ENCODE data around the gene TSHZ1. TPM values are rescaled to one million over a fixed set of nuclear protein-coding genes. Genes with fewer than 3 reads are reported as not detected.

Gene TSHZ1
- total and polyA plus RNA-seq, 2 experiments from 2014 or later = 2.2 to 4.4 TPM

GRCh38 chr18:75247611-75248421 lies 37.2 kb downstream of the TSHZ1 start:
- Histone ChIP-seq H3K36me3 (ENCODE audit: low read depth) (no peaks in the 10 kb centered on the region), H3K79me2 (ENCODE audit: insufficient read depth) (peaks cover 86% of the 10 kb centered on the region), H4K20me1 (ENCODE audit: insufficient read depth) (no peaks in the 10 kb centered on the region), H3K4me3 (peak overlapping the region; percentile 72), H3K4me2 (ENCODE audit: unreplicated experiment) (peak overlapping the region; percentile 96), H3K9ac (peak overlapping the region; percentile 80), H2AFZ (peak overlapping the region; percentile 86), H3K9me3 (ENCODE audit: low read depth) (no peaks in the 10 kb centered on the region), H3K4me1 (ENCODE audit: insufficient read depth) (peaks cover 20% of the 10 kb centered on the region), H3F3A (ENCODE audit: insufficient read depth) (peaks cover 6% of the 10 kb centered on the region; the same call in 1 of the 2 replicates), H3K27me3 (replicated peaks; ENCODE audit: insufficient read depth) (no peaks in the 10 kb centered on the region), H3K9me2 (ENCODE audit: insufficient read depth) (no peaks in the 10 kb centered on the region), H3K27ac (peak overlapping the region; percentile 73)
- in situ Hi-C loops (cut with MboI) = no loop called here
- TF ChIP-seq EZH2phosphoT487 (IDR thresholded peaks at IDR 0.05; ENCODE audit: insufficient read depth, low read depth) (no peak), EZH2 (IDR thresholded peaks at IDR 0.05; ENCODE audit: insufficient read depth, poor library complexity, severe bottlenecking) (no peak)
- 20 to 21% methylated on average over 8 of the region's 8 CpGs for WGBS, 2 experiments (ENCODE audit: low coverage in 1 of 2, low lambda C conversion rate in 2 of 2, missing lambda C conversion rate in 2 of 2)
- peak; percentile 74 for DNase-seq

- peaks cover 27% of the 10 kb centered on the region for H3K4me1 ChIP-seq (ENCODE audit: insufficient read depth)
- TF ChIP-seq EZH2 (IDR thresholded peaks at IDR 0.05; ENCODE audit: insufficient read depth, poor library complexity, severe bottlenecking) (no peak), EZH2phosphoT487 (IDR thresholded peaks at IDR 0.05; ENCODE audit: insufficient read depth, low read depth) (no peak)
- peak overlapping the region; percentile 96 for H3K4me2 ChIP-seq (ENCODE audit: unreplicated experiment)
- no peaks in the 10 kb centered on the region for H3K9me3 ChIP-seq (ENCODE audit: low read depth)
- no peaks in the 10 kb centered on the region for H4K20me1 ChIP-seq (ENCODE audit: insufficient read depth)
- 64 to 65% methylated on average over 20 of the region's 20 CpGs for WGBS, 2 experiments (ENCODE audit: low coverage in 1 of 2, low lambda C conversion rate in 2 of 2, missing lambda C conversion rate in 2 of 2)
- DNase-seq = peak; percentile 21
- H3F3A ChIP-seq (ENCODE audit: insufficient read depth) = peaks cover 6% of the 10 kb centered on the region; the same call in 1 of the 2 replicates
- peak overlapping the region; percentile 86 for H2AFZ ChIP-seq
- peaks cover 86% of the 10 kb centered on the region for H3K79me2 ChIP-seq (ENCODE audit: insufficient read depth)
- no peaks in the 10 kb centered on the region for H3K27me3 ChIP-seq (replicated peaks; ENCODE audit: insufficient read depth)
- H3K4me3 ChIP-seq = peak overlapping the region; percentile 72
- peak overlapping the region; percentile 80 for H3K9ac ChIP-seq
- no peaks in the 10 kb centered on the region for H3K36me3 ChIP-seq (ENCODE audit: low read depth)
- peak overlapping the region; percentile 73 for H3K27ac ChIP-seq
- H3K9me2 ChIP-seq (ENCODE audit: insufficient read depth) = no peaks in the 10 kb centered on the region
- in situ Hi-C loops (cut with MboI) = no loop called here
Measured at GRCh38 chr18:75248426-75249174, 38.0 kb downstream of the TSHZ1 start.

- Histone ChIP-seq H3K4me2 (ENCODE audit: unreplicated experiment) (no peak overlapping the region), H2AFZ (no peak overlapping the region), H3K27ac (no peak overlapping the region), H3F3A (ENCODE audit: insufficient read depth) (peaks cover 6% of the 10 kb centered on the region; the same call in 1 of the 2 replicates), H4K20me1 (ENCODE audit: insufficient read depth) (no peaks in the 10 kb centered on the region), H3K36me3 (ENCODE audit: low read depth) (no peaks in the 10 kb centered on the region), H3K4me1 (ENCODE audit: insufficient read depth) (peaks cover 33% of the 10 kb centered on the region), H3K9ac (no peak overlapping the region), H3K4me3 (no peak overlapping the region), H3K27me3 (replicated peaks; ENCODE audit: insufficient read depth) (no peaks in the 10 kb centered on the region), H3K79me2 (ENCODE audit: insufficient read depth) (peaks cover 86% of the 10 kb centered on the region), H3K9me2 (ENCODE audit: insufficient read depth) (no peaks in the 10 kb centered on the region), H3K9me3 (ENCODE audit: low read depth) (no peaks in the 10 kb centered on the region)
- DNase-seq = no peak
- TF ChIP-seq EZH2 (IDR thresholded peaks at IDR 0.05; ENCODE audit: insufficient read depth, poor library complexity, severe bottlenecking) (no peak), EZH2phosphoT487 (IDR thresholded peaks at IDR 0.05; ENCODE audit: insufficient read depth, low read depth) (no peak)
- in situ Hi-C loops (cut with MboI) = no loop called here
- 94% methylated on average over 8 to 9 of the region's 9 CpGs for WGBS, 2 experiments (ENCODE audit: low coverage in 1 of 2, low lambda C conversion rate in 2 of 2, missing lambda C conversion rate in 2 of 2)
Measured at GRCh38 chr18:75249175-75249518, 38.5 kb downstream of the TSHZ1 start.

GRCh38 chr18:75249672-75250470 lies 39.3 kb downstream of the TSHZ1 start:
- Histone ChIP-seq H3K4me2 (ENCODE audit: unreplicated experiment) (no peak overlapping the region), H3K9me2 (ENCODE audit: insufficient read depth) (no peaks in the 10 kb centered on the region), H4K20me1 (ENCODE audit: insufficient read depth) (no peaks in the 10 kb centered on the region), H3K36me3 (ENCODE audit: low read depth) (no peaks in the 10 kb centered on the region), H3K9me3 (ENCODE audit: low read depth) (no peaks in the 10 kb centered on the region), H3K9ac (no peak overlapping the region), H2AFZ (no peak overlapping the region), H3F3A (ENCODE audit: insufficient read depth) (peaks cover 6% of the 10 kb centered on the region; the same call in 1 of the 2 replicates), H3K4me3 (no peak overlapping the region), H3K4me1 (ENCODE audit: insufficient read depth) (peaks cover 37% of the 10 kb centered on the region), H3K79me2 (ENCODE audit: insufficient read depth) (peaks cover 86% of the 10 kb centered on the region), H3K27me3 (replicated peaks; ENCODE audit: insufficient read depth) (no peaks in the 10 kb centered on the region), H3K27ac (no peak overlapping the region)
- DNase-seq = no peak
- 95 to 96% methylated on average over 15 to 18 of the region's 18 CpGs for WGBS, 2 experiments (ENCODE audit: low coverage in 1 of 2, low lambda C conversion rate in 2 of 2, missing lambda C conversion rate in 2 of 2)
- no peak for TF ChIP-seq EZH2phosphoT487 (IDR thresholded peaks at IDR 0.05; ENCODE audit: insufficient read depth, low read depth)
- TF ChIP-seq EZH2 (IDR thresholded peaks at IDR 0.05; ENCODE audit: insufficient read depth, poor library complexity, severe bottlenecking) = no peak
- in situ Hi-C loops (cut with MboI) = no loop called here
